ACC112 (cell line): Measurements from ENCODE around the gene TMEM50A.
"Not testable (repeated sequence)": the region's sequence is repeated elsewhere in the genome, so short reads cannot be mapped to it uniquely, and the experiment has no call there.

Experiments used
- H2AFZ ChIP-seq: fragments of 200-600 bp; sonication (generic); one replicate; pipeline ENCODE4 v1.6.0; 2017; ENCODE audit warnings: antibody characterized with exemption, low read length; ENCODE audit not compliant: unreplicated experiment
- H3K27ac ChIP-seq: fragments of 200-600 bp; sonication (generic); 2 replicates; pipeline ENCODE4 v1.5.1; 2014; ENCODE audit warnings: low read depth, mild to moderate bottlenecking, antibody characterized with exemption, low read length, moderate library complexity
- H3K27me3 ChIP-seq: fragments of 200-600 bp; sonication (generic); 2 replicates; pipeline ENCODE4 v1.6.1; 2014; ENCODE audit warnings: mild to moderate bottlenecking, antibody characterized with exemption, low read length, moderate library complexity, mixed read lengths; ENCODE audit not compliant: insufficient read depth
- H3K36me3 ChIP-seq: fragments of 200-600 bp; sonication (generic); 2 replicates; pipeline ENCODE4 v1.6.1; 2016; ENCODE audit warnings: mild to moderate bottlenecking, antibody characterized with exemption, low read length, moderate library complexity, mixed read lengths; ENCODE audit not compliant: insufficient read depth
- H3K4me1 ChIP-seq: fragments of 200-600 bp; sonication (generic); one replicate; pipeline ENCODE4 v1.6.1; 2016; ENCODE audit warnings: low read length, mixed read lengths; ENCODE audit not compliant: insufficient read depth, unreplicated experiment, control insufficient read depth
- H3K4me3 ChIP-seq: fragments of 200-600 bp; sonication (generic); 2 replicates; pipeline ENCODE4 v1.5.1; 2014; ENCODE audit warnings: mild to moderate bottlenecking, low read depth, low read length
- H3K79me2 ChIP-seq: fragments of 200-600 bp; sonication (generic); one replicate; pipeline ENCODE4 v1.6.0; 2016; ENCODE audit warnings: low read length; ENCODE audit not compliant: control insufficient read depth, unreplicated experiment, insufficient read depth

TMEM50A gene

DNA sequence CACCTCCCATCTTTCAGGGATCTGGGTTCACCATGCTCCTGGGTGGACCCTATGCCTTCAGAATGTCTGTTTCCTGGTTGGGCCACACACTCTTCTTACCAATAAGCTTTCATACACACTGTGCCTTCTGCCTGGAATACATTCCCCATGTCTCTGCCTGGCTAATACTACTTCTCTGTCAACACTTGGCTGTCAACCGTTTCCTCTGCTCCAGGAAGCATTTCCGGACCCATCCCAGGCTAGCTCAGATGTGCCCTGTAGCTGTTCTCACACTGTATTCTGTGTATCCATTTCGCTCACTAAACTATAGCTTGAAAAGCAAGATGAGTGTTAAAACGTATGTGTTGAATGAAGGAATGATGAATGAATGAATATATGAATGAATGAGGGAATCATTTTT, 49.0 kb downstream of the TMEM50A start:
- not testable (repeated sequence) for H3K27me3 ChIP-seq, H3K79me2 ChIP-seq, H2AFZ ChIP-seq, H3K27ac ChIP-seq, H3K36me3 ChIP-seq, H3K4me1 ChIP-seq, H3K4me3 ChIP-seq

DNA sequence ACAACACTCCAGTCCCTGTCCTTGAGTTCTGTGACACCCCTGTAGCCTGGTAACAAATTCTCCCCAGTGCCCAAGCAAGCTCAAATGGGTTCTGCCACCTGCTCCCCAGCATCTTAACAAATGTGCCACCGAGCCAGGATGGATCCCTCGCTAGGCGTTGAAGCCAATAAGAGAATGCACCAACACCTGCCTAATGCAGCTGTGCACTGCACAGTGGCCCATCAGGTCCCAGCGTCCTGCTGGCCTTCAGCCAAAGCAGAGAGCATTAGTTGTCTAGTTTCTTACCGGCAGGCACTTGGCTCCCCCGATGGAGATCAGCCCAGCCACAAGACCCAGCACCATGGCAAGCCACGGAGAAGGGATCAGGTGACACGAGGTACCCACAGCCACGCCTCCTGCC, 50.6 kb downstream of the TMEM50A start:
- H3K4me3 ChIP-seq, H3K36me3 ChIP-seq, H3K27ac ChIP-seq, H3K27me3 ChIP-seq, H3K4me1 ChIP-seq, H2AFZ ChIP-seq, H3K79me2 ChIP-seq: not testable (repeated sequence)

DNA sequence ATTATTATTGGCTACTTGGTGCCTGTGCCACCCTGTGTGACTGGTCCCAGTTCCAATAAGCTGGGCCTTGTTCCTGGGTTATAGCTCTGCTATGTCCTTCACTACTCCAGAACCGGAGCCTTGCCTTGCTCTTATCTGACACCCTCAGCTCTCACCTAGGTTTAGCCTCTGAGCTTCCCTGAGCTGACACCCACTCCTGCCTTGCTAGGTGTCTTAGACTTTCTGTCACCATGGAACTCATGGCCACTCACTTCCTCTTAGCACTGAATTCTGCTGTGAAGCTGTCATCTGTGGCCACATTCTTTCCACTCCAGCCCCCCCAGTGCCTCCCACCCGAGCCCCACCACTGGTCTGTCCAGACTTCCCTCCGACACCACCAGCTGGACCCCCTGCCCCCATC, 51.6 kb downstream of the TMEM50A start:
- H2AFZ ChIP-seq, H3K4me1 ChIP-seq, H3K79me2 ChIP-seq, H3K27ac ChIP-seq, H3K27me3 ChIP-seq, H3K4me3 ChIP-seq, H3K36me3 ChIP-seq: not testable (repeated sequence)

- no peaks in the 10 kb centered on the region for H3K79me2 ChIP-seq
- H3K4me1 ChIP-seq = no peaks in the 10 kb centered on the region
- no peaks in the 10 kb centered on the region for H3K36me3 ChIP-seq
- no peak overlapping the region for H3K27ac ChIP-seq
- H3K27me3 ChIP-seq = no peaks in the 10 kb centered on the region
- no peak overlapping the region for H3K4me3 ChIP-seq
- H2AFZ ChIP-seq = no peak overlapping the region
Measured at GRCh38 chr1:25392841-25393240, 54.7 kb downstream of the TMEM50A start.

DNA sequence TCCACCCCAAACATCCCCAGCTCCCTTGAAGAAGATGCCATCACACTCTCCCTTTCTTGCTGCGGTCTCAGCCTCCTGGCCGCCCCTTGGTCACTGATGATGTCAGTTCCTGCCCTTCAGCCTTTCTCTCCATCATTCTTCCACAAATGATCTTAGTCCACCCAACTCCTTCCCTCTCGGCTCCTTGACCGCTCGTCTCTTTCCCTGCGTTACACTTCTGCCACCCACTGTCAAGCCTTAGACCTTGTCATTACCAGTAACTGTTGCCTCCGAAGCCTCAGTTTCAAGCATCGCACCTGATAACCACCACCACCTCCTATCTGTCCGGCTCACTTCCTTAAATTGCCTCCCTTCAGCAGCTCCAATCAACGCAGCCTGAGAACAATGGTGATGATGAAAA, 59.4 kb downstream of the TMEM50A start:
- not testable (repeated sequence) for H2AFZ ChIP-seq, H3K36me3 ChIP-seq, H3K4me1 ChIP-seq, H3K79me2 ChIP-seq, H3K27ac ChIP-seq, H3K27me3 ChIP-seq, H3K4me3 ChIP-seq

DNA sequence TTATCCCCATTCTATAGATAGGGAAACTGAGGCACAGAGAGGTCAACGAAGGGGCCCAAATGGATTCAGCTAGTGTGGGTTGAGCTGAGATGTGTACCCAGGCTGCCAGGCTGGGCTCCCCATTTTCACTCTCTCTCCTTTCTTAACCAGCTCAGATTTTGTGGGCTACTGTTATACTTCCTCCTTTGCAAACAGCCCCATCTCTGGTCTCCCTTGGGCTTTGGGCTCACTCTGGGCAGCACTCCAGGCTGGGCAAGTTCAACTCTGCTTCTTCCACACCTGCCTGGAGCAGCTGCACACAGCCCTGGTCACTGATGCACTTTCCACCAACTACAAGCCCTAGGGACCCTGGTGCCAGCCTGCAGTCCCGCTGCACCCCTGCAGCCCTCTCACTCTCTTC, 59.9 kb downstream of the TMEM50A start:
- not testable (repeated sequence) for H3K27me3 ChIP-seq, H3K36me3 ChIP-seq, H2AFZ ChIP-seq, H3K27ac ChIP-seq, H3K4me3 ChIP-seq, H3K4me1 ChIP-seq, H3K79me2 ChIP-seq

GRCh38 chr1:25402947-25403803, 65.0 kb downstream of the TMEM50A start:
- H3K36me3 ChIP-seq, H3K27ac ChIP-seq, H3K27me3 ChIP-seq, H3K79me2 ChIP-seq, H3K4me3 ChIP-seq, H2AFZ ChIP-seq, H3K4me1 ChIP-seq: not testable (repeated sequence)

DNA sequence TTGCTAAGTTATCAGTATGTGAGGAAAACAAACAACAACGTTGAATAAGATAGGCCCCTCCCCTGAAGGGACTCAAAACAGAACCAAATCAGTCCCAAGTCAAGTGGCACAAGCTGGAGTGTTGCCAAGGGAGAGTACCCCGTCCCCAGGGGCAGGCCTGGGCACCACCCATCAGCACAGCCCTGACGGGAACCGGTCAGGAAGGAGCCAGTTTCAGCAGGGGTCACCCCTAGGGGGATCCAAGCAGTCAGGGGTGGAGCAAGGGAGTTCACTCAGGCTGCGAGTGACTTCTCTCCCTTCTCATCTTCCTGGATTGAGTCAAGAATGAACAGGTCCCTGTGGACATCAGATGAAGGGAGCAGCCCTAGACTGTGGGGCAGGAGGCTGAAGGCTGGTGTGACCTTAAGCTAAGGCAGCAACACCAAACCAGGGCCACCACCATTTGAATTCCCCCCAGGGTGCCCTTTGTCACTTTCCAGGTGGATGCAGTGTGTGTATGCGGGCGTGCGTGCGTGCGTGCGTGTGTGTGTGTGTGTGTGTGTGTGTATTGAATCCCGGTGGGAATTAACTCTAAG, 67.7 kb downstream of the TMEM50A start:
- not testable (repeated sequence) for H2AFZ ChIP-seq, H3K4me3 ChIP-seq, H3K36me3 ChIP-seq, H3K4me1 ChIP-seq, H3K79me2 ChIP-seq, H3K27me3 ChIP-seq, H3K27ac ChIP-seq

DNA sequence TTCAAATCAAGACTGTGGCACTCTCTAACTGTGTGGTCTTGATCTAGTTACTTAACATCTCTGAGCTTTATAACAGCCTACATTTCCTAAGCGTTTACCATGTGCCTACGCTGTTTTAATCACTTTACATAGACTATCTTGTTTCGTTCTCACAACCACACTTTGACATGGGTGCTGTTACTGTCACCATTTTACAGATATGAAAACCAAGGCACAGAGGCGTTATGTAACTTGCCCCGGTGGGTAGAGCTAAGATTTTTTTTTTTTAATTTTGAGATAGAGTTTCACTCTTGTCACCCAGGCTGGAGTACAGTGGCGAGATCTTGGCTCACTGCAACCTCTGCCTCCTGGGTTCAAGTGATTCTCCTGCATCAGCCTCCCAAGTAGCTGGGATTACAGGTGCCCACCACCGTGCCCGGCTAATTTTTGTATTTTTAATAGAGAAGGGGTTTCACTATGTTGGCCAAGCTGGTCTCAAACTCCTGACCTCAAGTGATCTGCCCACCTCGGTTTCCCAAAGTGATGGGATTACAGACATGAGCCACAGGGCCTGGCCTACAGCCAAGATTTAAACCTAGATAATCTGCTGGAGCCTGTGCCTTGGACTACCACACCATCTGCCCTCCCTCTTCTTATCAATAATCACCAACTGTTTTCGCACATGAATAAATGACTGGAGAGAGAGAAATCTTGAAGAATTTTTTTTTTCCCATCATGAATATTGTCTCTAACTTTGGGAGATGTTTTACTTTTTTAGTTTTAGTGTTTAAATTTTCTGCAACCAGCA, 71.7 kb downstream of the TMEM50A start:
- not testable (repeated sequence) for H3K27ac ChIP-seq, H3K36me3 ChIP-seq

More for the DNA sequence above, 71.7 kb downstream of the TMEM50A start:
- H3K79me2 ChIP-seq, H2AFZ ChIP-seq, H3K27me3 ChIP-seq, H3K4me1 ChIP-seq, H3K4me3 ChIP-seq: not testable (repeated sequence)
